ENCODE results near the gene RNU6-1. TPM values are rescaled to one million over a fixed set of nuclear protein-coding genes. Genes with fewer than 3 reads are reported as not detected.
A peak's percentile ranks its signal among the peaks of the same experiment; 100 is the strongest.

Gene RNU6-1
- total RNA-seq, 4 donors from 2014 or later = not detected

DNA sequence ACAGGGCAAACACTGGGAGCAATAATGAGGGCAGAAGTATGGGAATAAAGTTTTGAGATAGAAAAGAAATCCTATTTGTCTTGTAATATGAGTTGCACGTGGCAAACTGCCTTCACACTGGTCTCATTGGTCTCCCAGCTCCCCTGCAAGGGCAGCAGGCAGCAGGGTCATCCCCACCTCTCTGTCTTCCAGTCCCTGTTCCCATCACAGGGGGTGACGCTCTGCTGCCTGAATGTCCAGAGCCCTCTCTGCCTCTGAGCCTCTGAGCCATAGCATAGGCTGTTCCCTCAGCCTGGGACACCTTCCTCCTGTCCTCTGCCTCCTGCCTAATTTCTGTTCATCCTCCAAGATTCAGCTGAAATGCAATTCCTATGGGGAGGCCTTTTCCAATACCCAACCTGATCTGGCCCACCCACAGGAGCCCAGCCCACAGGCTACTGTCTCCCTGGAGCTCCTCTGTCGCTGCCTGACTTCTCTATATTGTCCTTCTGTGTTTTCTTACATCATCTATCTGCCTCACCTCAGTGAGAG, 26.7 kb downstream of the RNU6-1 start:
- TF ChIP-seq POLR2A (IDR thresholded peaks at IDR 0.05) (no peak), CTCF (IDR thresholded peaks at IDR 0.05) (no peak)
- WGBS, 2 donors = 87 to 89% methylated on average over 3 of the region's 3 CpGs
- DNase-seq (ENCODE audit: low spot score in 2 of 2) = peak in 1 of 2 donors; percentile 54
- intact Hi-C loops (cut with DNase I; ENCODE audit: low total_unique reads) = no loop called here
- no peak overlapping the region for H3K4me3 ChIP-seq (ENCODE audit: low read depth, poor library complexity, severe bottlenecking)

GRCh38 chr15:67812241-67812644, 27.6 kb downstream of the RNU6-1 start:
- TF ChIP-seq POLR2A (IDR thresholded peaks at IDR 0.05) = no peak
- no peak for TF ChIP-seq CTCF (IDR thresholded peaks at IDR 0.05)
- intact Hi-C loops (cut with DNase I; ENCODE audit: low total_unique reads) = no loop called here

GRCh38 chr15:67809866-67810265, 30.0 kb downstream of the RNU6-1 start:
- TF ChIP-seq POLR2A (IDR thresholded peaks at IDR 0.05) (no peak), CTCF (IDR thresholded peaks at IDR 0.05) (no peak)
- WGBS, 2 donors = 87 to 91% methylated on average over 6 of the region's 6 CpGs
- peak in 1 of 2 donors; percentile 40 for DNase-seq (ENCODE audit: low spot score in 2 of 2)
- intact Hi-C loops (cut with DNase I; ENCODE audit: low total_unique reads) = no loop called here
- no peak overlapping the region for H3K4me3 ChIP-seq (ENCODE audit: low read depth, poor library complexity, severe bottlenecking)

More at GRCh38 chr15:67812241-67812644, 27.6 kb downstream of the RNU6-1 start:
- WGBS, 2 donors = 75 to 80% methylated on average over 11 of the region's 11 CpGs
- peak in 1 of 2 donors; percentile 49 for DNase-seq (ENCODE audit: low spot score in 2 of 2)
- no peak overlapping the region for H3K4me3 ChIP-seq (ENCODE audit: low read depth, poor library complexity, severe bottlenecking)

- WGBS, 2 donors = 93 to 97% methylated on average over 5 of the region's 5 CpGs
- intact Hi-C loops (cut with DNase I; ENCODE audit: low total_unique reads) = no loop called here
- DNase-seq (ENCODE audit: low spot score in 2 of 2) = peak in 1 of 2 donors; percentile 65
- H3K4me3 ChIP-seq (ENCODE audit: low read depth, poor library complexity, severe bottlenecking) = no peak overlapping the region
- TF ChIP-seq POLR2A (IDR thresholded peaks at IDR 0.05) (no peak), CTCF (IDR thresholded peaks at IDR 0.05) (no peak)
These were observed 30.4 kb downstream of the RNU6-1 start for GRCh38 chr15:67809441-67809840.

- H3K4me3 ChIP-seq (ENCODE audit: low read depth, poor library complexity, severe bottlenecking) = no peak overlapping the region
- DNase-seq (ENCODE audit: low spot score in 2 of 2) = peak in 1 of 2 donors; percentile 36
- intact Hi-C loops (cut with DNase I; ENCODE audit: low total_unique reads) = no loop called here
- 90 to 91% methylated on average over 7 of the region's 7 CpGs for WGBS, 2 donors
- no peak for TF ChIP-seq CTCF (IDR thresholded peaks at IDR 0.05)
- TF ChIP-seq POLR2A (IDR thresholded peaks at IDR 0.05) = no peak
These were observed 31.0 kb downstream of the RNU6-1 start for GRCh38 chr15:67808821-67809220.

- TF ChIP-seq POLR2A (IDR thresholded peaks at IDR 0.05) = no peak
- TF ChIP-seq CTCF (IDR thresholded peaks at IDR 0.05) = no peak
- DNase-seq (ENCODE audit: low spot score in 2 of 2) = peak in 1 of 2 donors; percentile 54
- H3K4me3 ChIP-seq (ENCODE audit: low read depth, poor library complexity, severe bottlenecking) = no peak overlapping the region
- WGBS, 2 donors = 97 to 99% methylated on average over 7 of the region's 7 CpGs
- intact Hi-C loops (cut with DNase I; ENCODE audit: low total_unique reads) = no loop called here
These were observed 32.0 kb downstream of the RNU6-1 start for GRCh38 chr15:67807836-67808235.
